ENCODE data around the gene LYZ.

DNA sequence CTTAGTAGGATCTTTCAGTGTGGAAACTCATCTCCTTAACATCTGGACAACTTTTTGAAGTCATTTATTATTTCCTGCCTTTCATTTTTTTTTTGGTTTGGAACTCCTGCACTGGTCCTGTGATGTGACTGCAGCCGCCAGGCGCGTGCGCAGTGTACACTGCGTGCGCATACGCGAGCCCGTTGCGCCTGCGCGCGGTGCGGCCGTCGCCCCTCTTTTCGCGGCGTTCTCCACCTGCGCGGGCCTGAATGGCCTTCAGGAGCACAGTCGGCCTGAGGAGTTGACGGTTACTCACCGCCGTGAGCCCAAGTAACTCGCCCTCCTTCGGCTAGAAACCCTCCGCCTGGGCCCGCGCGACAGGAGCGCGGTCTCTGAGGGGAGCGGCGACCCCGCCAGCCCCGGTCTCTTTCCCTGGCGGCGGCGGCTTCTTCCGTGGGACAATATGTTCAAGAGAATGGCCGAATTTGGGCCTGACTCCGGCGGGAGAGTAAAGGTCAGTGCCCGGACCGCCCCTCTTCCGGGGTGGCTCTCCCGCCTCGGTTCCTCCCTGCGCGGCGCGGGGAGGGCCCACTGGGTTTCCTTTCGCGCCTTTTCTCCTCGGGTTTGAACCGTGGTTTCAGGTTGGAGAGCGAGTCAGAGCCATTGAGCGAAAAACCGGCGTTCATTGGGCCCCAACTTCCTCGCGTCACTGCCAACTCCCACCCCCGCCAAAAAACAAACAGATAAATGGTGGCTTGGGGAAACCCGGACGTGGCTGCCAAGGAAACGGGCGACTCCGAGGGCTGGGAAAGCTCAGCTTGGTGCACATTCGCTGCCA lies 11.6 kb downstream of the LYZ start, which contains the start of gene YEATS4:
- no peak for TF ChIP-seq CTCF (IDR thresholded peaks at IDR 0.05; ENCODE audit: low read length)
- TF ChIP-seq EZH2phosphoT487 (IDR thresholded peaks at IDR 0.05; ENCODE audit: low read length) = no peak
- no peak for TF ChIP-seq EZH2 (optimal IDR thresholded peaks at IDR 0.05; ENCODE audit: low read depth, low read length)

Measured in MM.1S (cell line).